C4-2B (cell line): ENCODE data around the gene EFNA2.

Experiments
- ZFX ChIP-seq: fragments of 450-650 bp; IDR thresholded peaks from 2 replicates; pipeline ENCODE4 v1.6.1; 2017
- TF ChIP-seq, protein P1 (sequence below): fragments of 450-650 bp; conservative IDR thresholded peaks from 2 replicates; pipeline ENCODE4 v1.5.1; 2017; ENCODE audit warnings: mild to moderate bottlenecking

DNA sequence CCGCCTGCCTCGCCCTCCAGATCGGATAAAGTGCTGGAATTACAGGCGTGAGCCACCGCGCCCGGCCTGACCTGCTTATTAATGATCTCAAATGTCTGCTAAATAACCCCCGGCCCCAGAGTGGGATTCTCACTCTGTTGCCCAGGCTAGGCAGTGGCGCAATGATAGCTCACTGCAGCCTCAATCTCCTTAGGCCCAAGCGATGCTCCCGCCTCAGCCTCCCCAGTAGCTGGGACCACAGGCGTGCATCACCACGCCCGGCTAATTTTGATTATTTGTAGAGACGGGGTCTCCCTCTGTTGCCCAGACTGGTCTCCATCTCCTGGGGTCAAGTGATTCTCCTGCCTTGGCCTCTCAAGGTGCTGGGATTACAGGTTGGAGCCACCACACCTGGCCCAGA, 44.7 kb upstream of the EFNA2 start:
- TF ChIP-seq, protein P1, sequence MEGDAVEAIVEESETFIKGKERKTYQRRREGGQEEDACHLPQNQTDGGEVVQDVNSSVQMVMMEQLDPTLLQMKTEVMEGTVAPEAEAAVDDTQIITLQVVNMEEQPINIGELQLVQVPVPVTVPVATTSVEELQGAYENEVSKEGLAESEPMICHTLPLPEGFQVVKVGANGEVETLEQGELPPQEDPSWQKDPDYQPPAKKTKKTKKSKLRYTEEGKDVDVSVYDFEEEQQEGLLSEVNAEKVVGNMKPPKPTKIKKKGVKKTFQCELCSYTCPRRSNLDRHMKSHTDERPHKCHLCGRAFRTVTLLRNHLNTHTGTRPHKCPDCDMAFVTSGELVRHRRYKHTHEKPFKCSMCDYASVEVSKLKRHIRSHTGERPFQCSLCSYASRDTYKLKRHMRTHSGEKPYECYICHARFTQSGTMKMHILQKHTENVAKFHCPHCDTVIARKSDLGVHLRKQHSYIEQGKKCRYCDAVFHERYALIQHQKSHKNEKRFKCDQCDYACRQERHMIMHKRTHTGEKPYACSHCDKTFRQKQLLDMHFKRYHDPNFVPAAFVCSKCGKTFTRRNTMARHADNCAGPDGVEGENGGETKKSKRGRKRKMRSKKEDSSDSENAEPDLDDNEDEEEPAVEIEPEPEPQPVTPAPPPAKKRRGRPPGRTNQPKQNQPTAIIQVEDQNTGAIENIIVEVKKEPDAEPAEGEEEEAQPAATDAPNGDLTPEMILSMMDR: no peak
- no peak for TF ChIP-seq ZFX
